Subcutaneous adipose tissue (tissue), 4 donors: Measurements from ENCODE around the gene ETS1. TPM values are rescaled to one million over a fixed set of nuclear protein-coding genes. Genes with fewer than 3 reads are reported as not detected.

Experiments
- total RNA-seq, 4 donors: library from RNA; depleted of rRNA; stranded (reverse); fragments of >200 nt; gene quantifications; one replicate each; pipeline ENCODE4 v1.1.0, GENCODE V29; 2016
- TF ChIP-seq, protein P1 (sequence below): fragments of 450-650 bp; IDR thresholded peaks from one replicate; pipeline ENCODE4 v1.5.1; 2016; ENCODE audit warnings: low read depth, mild to moderate bottlenecking, control low read depth, antibody characterized with exemption, moderate library complexity

ETS1 gene
- total RNA-seq, 4 donors from 2014 or later = 57.6 to 149 (median 96.7) TPM

GRCh38 chr11:128482092-128482491, 105.3 kb downstream of the ETS1 start:
- TF ChIP-seq, protein P1, sequence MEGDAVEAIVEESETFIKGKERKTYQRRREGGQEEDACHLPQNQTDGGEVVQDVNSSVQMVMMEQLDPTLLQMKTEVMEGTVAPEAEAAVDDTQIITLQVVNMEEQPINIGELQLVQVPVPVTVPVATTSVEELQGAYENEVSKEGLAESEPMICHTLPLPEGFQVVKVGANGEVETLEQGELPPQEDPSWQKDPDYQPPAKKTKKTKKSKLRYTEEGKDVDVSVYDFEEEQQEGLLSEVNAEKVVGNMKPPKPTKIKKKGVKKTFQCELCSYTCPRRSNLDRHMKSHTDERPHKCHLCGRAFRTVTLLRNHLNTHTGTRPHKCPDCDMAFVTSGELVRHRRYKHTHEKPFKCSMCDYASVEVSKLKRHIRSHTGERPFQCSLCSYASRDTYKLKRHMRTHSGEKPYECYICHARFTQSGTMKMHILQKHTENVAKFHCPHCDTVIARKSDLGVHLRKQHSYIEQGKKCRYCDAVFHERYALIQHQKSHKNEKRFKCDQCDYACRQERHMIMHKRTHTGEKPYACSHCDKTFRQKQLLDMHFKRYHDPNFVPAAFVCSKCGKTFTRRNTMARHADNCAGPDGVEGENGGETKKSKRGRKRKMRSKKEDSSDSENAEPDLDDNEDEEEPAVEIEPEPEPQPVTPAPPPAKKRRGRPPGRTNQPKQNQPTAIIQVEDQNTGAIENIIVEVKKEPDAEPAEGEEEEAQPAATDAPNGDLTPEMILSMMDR = no peak

GRCh38 chr11:128481135-128481534, 106.2 kb downstream of the ETS1 start:
- TF ChIP-seq, protein P1 = no peak

DNA sequence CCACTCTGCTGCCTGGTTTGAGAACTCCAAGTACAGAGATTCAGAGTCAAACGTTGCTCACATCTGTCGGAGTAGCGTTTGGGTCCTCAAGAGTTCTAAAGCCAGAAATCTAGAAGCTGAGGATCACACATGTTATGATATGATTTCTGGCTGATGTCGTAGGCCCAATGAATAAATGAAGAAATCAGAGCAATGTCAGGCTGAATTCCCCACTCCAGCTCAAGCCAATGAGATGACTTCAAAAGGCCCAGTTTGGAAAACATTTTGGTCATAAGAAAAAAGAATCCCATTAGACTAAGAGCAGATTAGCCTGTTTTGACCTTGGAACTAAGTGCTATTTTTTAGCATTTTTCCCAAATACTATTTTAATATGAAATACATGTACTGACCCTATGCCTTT, 106.7 kb downstream of the ETS1 start:
- TF ChIP-seq, protein P1 = no peak

- TF ChIP-seq, protein P1 = no peak
These were observed 107.3 kb downstream of the ETS1 start for GRCh38 chr11:128480066-128480465.

GRCh38 chr11:128479144-128479543, 108.2 kb downstream of the ETS1 start:
- TF ChIP-seq, protein P1 = no peak

GRCh38 chr11:128478305-128478704, 109.1 kb downstream of the ETS1 start:
- TF ChIP-seq, protein P1 = no peak

DNA sequence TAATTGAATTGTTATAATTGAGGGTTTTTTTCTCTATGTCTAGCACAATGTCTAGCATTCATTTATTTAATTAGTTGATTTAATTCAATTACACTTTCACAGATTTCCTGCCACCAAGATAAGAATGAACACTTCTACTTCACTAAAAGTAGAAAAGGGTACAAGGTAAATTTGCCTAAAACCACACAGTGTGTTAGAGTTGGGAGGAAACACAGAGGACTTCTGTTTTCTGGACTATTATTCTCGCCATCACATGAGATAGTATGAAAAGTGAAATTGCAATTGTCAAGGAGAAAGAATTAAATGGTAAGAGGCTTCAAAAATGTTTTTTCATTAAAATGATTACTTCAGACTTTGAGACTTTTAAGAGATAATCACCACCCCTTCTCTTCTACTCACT, 109.5 kb downstream of the ETS1 start:
- TF ChIP-seq, protein P1 = no peak
